ENCODE data around the gene DPYSL3.

GRCh38 chr5:147481874-147482705, 27.8 kb downstream of the DPYSL3 start:
- TF ChIP-seq CTCF (IDR thresholded peaks at IDR 0.05; ENCODE audit: low read length) (no peak), EZH2 (optimal IDR thresholded peaks at IDR 0.05; ENCODE audit: low read depth, low read length) (no peak), EZH2phosphoT487 (IDR thresholded peaks at IDR 0.05; ENCODE audit: low read length) (no peak)
